WI38 (cell line): ENCODE measurements around the gene ERBB4.

Experiments used
- H3K4me3 ChIP-seq: 2 replicates; pipeline ENCODE4 v1.5.1; 2011; ENCODE audit warnings: low read depth, mild to moderate bottlenecking, control low read depth, low read length
- CTCF ChIP-seq: IDR thresholded peaks from 2 replicates; pipeline ENCODE4 v1.5.1; 2012; ENCODE audit warnings: low read depth, mild to moderate bottlenecking, control low read depth, low read length

The ERBB4 gene

GRCh38 chr2:212089873-212090272, 448.7 kb downstream of the ERBB4 start:
- TF ChIP-seq CTCF: no peak
- no peak overlapping the region for H3K4me3 ChIP-seq

DNA sequence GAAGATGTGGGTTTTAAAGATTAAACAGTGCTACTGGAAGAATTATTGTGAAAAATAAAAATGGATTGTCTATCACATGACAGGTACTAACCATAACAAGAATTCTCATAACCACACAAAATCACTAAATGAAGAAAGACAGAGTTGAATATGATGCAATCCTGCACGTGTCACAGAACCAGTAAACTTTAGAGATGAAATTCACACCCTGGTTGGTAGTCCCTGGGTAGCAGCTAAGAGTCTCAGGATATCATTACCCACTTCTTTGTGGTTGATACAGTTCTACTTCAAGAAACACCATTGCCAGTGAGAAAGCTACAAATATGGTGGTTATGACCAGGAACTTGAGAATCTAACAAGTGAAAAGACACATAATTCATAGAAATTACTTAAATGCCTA, 450.2 kb downstream of the ERBB4 start:
- no peak for TF ChIP-seq CTCF
- no peak overlapping the region for H3K4me3 ChIP-seq

DNA sequence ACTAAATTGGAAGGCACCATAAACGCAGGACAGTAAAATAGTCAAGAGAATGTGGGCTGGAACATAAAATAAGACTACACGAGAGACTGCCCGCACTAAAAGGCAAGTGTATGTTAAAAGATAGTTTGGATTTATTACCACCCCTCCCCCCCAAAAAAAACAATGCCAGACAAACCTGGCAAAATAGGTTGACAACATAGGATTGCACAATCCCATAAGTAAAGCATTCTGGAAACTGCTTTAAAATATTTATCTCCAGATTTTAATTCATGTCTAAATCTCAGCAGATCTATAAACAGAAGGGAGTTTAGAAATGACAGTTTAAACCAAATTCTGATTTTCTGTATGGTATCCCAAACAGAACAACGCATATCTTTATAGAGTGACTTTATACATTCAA, 455.1 kb downstream of the ERBB4 start:
- TF ChIP-seq CTCF: no peak
- H3K4me3 ChIP-seq: no peak overlapping the region

DNA sequence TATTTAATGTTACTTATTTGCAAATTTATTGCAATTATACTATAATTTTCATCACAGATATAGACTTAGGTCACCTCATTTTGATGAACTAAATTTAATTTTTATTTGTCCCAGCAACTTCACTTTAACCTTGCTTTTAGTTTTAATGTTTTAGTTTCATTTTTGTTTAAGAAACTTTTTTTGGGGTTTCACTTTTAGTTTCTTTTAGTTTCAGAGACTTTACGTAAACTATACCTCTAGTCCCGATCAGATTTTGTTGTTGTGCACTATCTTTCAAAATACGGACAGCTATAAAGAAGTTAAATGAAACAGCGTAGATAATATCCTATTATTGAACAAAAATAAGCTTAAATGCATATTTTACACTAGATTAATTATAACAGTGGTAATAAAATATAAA, 460.5 kb downstream of the ERBB4 start:
- TF ChIP-seq CTCF: no peak
- no peak overlapping the region for H3K4me3 ChIP-seq

- H3K4me3 ChIP-seq: no peak overlapping the region
- no peak for TF ChIP-seq CTCF
These were observed 462.1 kb downstream of the ERBB4 start for GRCh38 chr2:212076456-212076855.

DNA sequence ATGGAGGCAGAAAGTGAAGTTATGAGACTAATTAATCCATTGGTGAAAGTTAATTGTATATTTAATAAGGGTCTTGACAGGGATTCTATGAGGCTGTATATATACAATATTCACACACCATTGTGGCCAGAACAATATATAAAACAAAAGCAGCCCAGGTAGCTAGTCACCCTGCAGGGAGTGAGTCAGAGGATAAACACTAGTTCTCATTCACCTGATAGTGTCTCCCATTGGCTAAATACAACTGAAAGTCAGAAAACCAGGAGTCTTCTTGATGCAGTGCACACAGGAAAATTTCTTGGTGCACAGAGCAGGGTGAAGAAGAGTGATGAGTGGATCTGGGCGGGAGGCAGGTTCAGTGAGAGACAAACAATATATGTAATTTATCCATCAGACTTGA, 465.2 kb downstream of the ERBB4 start:
- TF ChIP-seq CTCF: no peak
- no peak overlapping the region for H3K4me3 ChIP-seq

- no peak overlapping the region for H3K4me3 ChIP-seq
- no peak for TF ChIP-seq CTCF
These were observed 472.1 kb downstream of the ERBB4 start for GRCh38 chr2:212066546-212066945.

DNA sequence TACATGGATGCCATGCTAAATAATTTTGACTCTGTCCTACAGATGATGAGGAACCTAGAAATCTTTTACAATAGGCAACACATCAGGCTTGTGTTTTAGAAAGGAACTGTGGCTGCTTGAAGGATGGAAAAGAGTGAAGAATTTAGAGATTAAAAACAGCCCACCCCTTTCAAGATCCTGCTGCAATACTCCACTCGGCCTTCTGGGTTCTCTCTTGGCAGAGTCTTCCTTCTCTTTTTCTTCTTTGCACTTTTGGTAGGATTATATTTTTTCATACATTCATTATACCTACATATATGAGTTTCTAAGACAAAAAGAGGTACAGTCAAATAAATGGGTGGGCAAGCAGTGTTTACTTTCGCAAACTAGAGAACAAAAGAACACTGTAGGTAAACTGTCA, 474.3 kb downstream of the ERBB4 start:
- no peak for TF ChIP-seq CTCF
- H3K4me3 ChIP-seq: no peak overlapping the region
